ENCODE measurements around the gene KREMEN1.
A peak's percentile ranks its signal among the peaks of the same experiment; 100 is the strongest.

The KREMEN1 gene

DNA sequence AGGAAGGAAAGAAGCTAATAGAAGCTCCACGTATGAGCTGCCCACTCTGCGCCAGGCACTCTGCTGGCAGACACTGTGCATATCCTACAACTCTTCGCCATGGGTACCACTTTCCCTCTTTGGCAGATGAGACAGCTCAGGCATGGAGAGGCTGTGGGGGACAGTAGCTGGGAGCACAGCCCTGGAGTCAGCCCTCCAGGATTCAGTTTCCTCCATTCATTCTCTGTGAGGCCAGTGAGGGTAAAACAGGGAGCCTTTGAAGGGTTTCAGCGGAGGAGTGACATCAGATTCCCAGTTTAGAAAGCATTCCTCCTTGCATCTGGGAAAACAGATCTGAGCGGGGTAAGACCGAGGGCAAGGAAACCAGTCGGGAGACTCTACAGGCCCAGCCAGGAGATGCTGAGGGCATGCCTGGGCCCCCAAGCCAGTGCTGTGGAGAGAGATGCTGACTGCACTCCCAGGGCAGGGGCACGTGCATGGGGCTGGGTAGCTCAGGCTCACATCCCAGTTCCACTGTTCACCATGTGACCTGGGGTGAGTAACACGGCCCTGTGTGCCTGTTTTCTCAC, 74.6 kb downstream of the KREMEN1 start:
- DNase-seq: no peak
- TF ChIP-seq GATA1 (IDR thresholded peaks at IDR 0.05; ENCODE audit: low read depth, low read length): no peak
- no peak for TF ChIP-seq POLR2A (IDR thresholded peaks at IDR 0.05; ENCODE audit: low read length)

DNA sequence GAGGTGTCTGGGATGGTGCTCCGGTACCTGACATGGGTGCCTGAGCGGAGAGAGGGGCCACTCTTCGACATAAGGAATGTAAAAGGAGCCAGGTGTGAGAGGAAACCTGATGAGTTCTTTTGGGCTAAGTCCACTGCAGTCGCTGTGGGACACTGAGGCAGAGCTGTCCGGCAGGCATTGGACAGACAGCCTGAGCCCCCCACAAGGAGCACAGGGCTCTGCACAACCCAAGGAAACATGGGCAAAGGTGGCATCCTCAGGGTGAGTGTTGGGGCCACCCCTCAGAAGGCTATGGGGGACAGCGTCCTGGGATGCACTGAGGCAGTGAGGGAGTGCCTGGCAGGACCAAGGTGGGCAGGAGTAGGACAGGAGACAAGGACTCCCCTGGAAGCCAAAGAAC, 75.2 kb downstream of the KREMEN1 start:
- no peak for DNase-seq
- no peak for TF ChIP-seq GATA1 (IDR thresholded peaks at IDR 0.05; ENCODE audit: low read depth, low read length)
- TF ChIP-seq POLR2A (IDR thresholded peaks at IDR 0.05; ENCODE audit: low read length): no peak

DNA sequence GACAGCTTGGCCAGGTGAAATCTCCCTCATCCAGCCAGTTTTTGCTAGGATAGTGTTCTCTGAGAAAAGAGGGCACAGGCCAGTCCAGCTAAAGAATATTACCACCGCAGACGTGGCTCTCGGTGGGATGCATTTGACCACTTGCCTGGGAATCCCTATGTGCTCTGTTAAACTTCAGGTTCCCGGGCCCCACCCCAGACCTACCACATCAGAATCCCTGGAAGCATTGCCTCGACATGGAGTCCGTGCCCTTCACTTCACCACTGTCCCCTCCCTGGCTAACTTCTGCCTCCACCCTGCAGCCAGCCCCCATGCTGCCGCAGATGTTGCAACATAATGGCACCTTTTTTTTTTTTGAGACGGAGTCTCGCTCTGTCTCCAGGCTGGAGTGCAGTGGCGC, 76.0 kb downstream of the KREMEN1 start:
- TF ChIP-seq POLR2A (IDR thresholded peaks at IDR 0.05; ENCODE audit: low read length) (no peak), GATA1 (IDR thresholded peaks at IDR 0.05; ENCODE audit: low read depth, low read length) (no peak)
- no peak for DNase-seq

DNA sequence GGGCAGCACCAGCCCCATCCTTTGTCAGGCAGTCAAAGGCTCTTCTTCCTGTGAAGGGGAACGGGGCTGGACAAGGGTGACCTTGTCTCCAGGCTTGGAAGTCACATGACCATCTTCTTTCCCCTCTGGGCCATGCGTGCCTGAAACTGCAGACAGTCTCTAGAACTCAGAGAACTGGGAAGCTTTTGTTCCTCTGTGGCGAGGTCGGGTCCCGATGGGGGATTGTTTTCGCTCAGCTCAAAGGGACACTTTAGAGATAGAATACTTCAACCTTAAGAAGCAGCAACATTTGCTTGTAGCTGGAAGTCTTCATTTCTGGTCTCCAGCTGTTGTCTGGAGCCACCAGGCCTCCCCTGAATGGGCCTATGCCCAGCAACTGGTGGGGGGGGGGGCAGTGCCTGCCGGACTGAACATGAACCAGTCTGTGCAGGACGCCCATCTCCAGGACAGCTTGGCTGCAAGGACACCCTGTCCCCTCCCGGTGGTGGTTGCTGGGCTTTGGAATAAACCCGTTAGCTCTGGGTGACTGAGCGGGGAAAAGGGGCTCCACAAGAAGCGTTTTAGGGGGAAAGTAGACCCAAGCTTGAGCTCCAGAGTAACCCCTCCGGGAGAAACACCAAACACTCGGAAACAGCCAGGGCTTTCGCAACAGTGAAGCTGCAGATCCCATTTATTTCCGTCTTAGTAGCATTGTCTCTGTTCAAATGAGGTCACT, 77.2 kb downstream of the KREMEN1 start:
- TF ChIP-seq POLR2A (IDR thresholded peaks at IDR 0.05; ENCODE audit: low read length): no peak
- TF ChIP-seq GATA1 (IDR thresholded peaks at IDR 0.05; ENCODE audit: low read depth, low read length): no peak
- no peak for DNase-seq

DNA sequence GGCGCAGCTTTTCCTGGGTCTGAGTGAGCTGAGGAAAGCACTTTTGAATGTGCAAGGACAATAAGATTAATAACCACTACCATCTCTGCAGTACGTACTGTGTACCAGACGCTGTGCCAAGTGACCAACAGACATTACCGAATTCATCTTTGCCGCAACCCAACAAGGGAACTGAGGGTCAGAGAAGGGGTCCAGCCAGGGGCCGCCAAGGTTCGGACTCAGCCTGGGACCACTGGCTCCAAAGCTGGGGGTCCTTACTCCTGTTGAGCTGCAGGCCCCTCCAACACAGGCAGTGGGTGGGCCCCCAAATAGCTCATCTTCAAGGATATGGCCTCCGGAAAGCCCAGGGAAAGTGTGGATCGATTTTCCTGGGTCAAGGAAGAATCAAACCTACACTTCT, 77.9 kb downstream of the KREMEN1 start:
- DNase-seq: no peak
- TF ChIP-seq POLR2A (IDR thresholded peaks at IDR 0.05; ENCODE audit: low read length) (no peak), GATA1 (IDR thresholded peaks at IDR 0.05; ENCODE audit: low read depth, low read length) (no peak)

DNA sequence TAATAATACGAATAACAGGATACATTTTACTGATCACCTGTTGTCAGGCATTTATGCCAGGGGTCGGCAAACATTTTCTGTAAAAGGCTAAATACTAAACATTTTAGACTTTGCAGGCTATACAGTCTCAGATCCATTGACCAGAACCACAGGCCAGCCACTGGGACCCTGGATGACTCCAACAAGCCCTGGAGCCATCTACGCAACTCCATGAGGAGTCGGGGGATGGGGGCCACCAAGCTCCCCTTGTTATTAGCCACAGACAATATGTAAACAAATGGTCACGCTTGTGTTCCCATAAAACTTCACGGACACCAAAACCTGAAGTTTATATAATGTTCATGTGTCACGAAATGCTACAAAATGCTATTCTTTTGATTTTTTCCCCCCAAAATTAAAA, 78.5 kb downstream of the KREMEN1 start:
- TF ChIP-seq POLR2A (IDR thresholded peaks at IDR 0.05; ENCODE audit: low read length) (no peak), GATA1 (IDR thresholded peaks at IDR 0.05; ENCODE audit: low read depth, low read length) (no peak)
- DNase-seq: no peak

DNA sequence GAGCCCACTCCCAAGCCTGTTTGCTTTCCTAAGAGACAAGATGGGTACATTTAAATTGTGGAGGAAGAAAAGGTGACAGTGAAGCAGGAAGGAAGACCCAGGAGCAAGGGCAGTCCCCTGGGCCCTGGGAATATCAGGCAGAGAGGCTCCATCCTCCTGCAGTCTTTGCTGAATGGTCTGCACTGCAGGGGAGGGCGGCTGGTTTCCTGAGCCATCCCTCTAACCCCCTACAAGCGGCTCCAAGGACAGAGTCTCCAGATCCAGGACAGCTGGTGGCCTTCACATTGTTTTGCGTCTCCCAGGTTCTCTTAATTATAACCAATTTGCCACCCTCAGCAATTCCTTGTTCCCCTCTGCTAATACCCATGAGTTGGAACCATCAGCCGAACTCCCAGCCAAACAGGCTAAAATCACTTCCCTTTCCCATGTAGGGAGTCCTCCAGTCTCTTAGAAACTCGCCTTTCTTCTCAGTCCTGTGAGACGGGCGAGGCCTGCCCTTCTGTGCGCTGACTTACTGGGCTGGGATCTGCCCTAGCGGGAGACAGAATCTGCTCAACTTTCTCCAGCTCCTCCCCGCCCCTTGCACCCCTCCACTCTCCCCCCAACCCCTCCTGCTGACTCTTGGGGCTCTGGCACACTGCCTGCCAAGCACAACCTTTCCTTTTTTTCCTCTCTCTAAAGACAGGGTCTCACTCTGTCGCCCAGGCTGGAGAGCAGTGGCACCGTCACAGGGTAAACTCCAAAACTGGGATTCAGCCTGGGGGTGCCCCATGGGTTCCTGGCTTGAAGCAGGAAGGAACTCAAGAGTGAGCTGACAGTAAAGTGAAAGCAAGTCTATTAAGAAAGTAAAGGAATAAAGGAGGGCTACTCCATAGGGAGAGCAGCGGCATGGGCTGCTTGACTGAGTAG, 79.5 kb downstream of the KREMEN1 start:
- peak; percentile 53 to 57 for DNase-seq
- TF ChIP-seq GATA1 (IDR thresholded peaks at IDR 0.05; ENCODE audit: low read depth, low read length): no peak
- TF ChIP-seq POLR2A (IDR thresholded peaks at IDR 0.05; ENCODE audit: low read length): peak; percentile 89

DNA sequence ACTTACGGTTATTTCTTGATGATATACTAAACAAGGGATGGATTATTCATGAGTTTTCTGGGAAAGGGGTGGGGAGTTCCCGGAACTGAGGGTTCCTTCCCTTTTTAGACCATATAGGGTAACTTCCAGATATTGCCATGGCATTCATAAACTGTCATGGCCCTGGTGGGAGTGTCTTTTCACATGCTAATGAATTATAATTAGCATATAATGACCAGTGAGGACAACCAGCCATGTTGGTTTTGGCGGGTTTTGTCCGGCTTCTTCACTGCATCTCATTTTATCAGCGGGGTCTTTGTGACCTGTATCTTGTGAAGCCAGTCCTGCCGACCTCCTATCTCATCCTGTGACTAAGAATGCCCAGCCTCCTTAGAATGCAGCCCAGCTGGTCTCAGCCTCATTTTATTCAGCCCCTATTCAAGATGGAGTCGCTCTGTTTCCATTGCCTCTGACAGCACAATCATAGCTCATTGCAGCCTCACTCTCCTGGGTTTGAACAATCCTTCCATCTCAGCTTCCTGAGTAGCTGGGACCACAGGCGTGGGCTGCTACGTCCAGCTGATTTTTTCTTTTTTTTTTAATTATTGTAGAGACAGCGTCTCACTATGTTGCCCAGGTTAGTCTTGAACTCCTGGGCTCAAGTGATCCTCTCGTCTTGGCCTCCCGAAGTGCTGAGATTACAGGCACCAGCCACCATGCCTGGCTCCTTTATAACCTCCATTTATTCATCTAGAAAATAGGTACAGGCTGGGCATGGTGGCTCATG, 80.3 kb downstream of the KREMEN1 start:
- peak; percentile 82 to 84 for DNase-seq
- TF ChIP-seq POLR2A (IDR thresholded peaks at IDR 0.05; ENCODE audit: low read length) (peak; percentile 65), GATA1 (IDR thresholded peaks at IDR 0.05; ENCODE audit: low read depth, low read length) (no peak)

DNA sequence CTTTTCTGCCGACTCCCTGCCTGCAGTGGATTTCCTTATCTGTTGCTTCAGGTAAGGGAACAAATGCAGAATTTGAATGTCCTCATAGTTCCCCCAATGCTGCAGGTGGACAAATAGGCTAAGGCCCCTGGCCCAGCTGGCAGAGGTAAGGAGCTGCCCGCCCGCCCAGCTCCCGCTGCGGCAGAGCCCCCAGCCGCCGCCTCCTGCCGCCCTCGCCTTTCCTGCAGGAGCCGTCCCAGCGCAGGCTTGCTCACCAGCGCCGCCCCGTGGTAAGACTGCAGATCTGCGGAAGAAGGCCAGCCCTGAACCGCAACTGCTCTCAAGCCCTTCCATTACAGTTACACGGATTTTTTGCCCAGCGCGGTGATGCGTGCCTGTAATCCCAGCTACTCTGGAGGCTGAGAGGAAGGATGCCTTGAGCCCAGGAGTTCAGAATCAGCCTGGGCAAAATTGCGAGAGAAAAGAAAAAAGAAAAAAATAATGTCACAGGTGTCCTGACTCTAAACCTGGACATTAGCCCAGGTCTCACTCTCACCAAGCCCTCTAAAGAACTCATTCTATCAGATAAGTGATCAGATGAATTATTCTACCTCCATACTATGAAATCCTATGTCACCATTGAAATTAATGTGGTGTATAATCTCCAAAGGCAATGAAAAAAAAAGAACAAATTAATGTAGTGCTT, 81.7 kb downstream of the KREMEN1 start:
- DNase-seq: peak; percentile 81 to 90
- TF ChIP-seq GATA1 (IDR thresholded peaks at IDR 0.05; ENCODE audit: low read depth, low read length) (no peak), POLR2A (IDR thresholded peaks at IDR 0.05; ENCODE audit: low read length) (no peak)

DNA sequence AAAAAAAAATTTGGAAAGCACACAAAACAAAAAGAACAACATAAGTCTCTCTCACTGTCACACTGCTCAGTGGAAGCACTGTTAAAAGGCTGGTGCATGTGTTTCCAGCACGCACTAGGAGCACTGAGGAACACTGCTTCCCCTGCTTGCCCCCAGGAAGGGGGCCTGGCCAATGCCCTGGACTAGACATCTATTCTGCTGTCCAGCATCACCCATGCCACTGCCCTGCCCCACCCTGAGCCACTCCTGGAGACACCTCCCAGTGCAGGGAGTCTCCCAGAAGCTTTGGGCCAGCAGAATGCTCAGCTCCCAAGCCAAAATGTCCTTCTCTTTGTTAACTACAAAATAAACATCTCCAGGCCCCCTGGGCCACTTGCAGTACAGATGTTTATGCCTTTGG, 83.1 kb downstream of the KREMEN1 start:
- no peak for DNase-seq
- TF ChIP-seq POLR2A (IDR thresholded peaks at IDR 0.05; ENCODE audit: low read length): no peak
- TF ChIP-seq GATA1 (IDR thresholded peaks at IDR 0.05; ENCODE audit: low read depth, low read length): no peak

DNA sequence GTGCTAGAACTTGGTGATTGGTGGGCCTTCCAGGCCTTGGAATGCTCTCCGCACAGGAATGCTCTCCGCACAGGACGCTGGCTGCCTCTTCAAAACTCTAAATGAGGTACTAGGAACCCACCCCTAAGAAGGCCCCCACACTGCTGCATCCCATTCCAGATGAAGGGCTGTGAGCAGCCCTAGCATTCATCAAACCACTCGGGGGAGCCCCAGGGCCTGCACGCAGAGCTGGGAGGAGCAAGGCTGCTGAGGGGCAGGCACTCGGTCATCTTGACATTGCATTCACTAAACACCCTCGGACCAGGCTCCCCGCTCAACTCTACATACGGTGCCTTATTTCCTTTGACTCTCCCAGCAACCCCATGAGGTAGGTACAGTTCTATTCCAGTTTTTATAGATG, 83.7 kb downstream of the KREMEN1 start:
- TF ChIP-seq GATA1 (IDR thresholded peaks at IDR 0.05; ENCODE audit: low read depth, low read length): no peak
- no peak for TF ChIP-seq POLR2A (IDR thresholded peaks at IDR 0.05; ENCODE audit: low read length)
- peak; percentile 55 to 63 for DNase-seq

DNA sequence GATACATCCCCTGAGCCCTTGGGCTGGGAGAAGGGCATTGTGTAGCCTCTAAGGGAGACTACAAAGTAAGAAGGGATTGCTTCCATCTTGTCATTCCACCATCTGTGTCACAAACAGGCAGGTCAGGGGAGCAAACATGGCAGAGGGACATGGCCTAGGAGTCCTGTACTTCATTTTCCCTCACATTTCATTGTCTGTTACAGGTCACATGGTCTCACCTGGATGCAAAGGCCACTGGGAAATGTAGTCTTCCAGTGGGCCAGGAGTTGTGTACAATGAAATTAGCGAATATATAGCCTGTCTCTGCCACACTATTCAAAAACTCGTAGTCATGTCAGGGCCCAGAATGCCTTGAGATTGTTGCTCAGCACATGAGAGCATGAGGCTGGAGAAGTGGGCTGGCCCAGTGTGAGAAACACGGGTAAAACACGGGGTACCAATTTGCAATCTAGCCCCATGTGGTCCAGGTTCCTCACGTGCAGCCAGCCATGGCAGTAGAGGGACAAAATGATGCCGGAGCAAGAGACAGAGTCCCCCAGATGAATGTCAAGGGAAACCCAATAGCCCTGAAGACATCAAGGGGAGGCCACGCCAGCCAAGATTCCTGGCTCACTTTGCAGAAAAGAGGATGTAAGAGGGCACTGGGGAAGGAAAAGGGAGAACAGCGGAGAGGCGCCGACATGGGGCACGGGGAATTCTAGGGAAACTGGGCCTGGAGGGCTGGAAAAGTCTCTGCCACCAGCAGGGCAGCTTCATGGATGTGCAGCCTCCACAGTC, 85.1 kb downstream of the KREMEN1 start:
- no peak for DNase-seq
- TF ChIP-seq GATA1 (IDR thresholded peaks at IDR 0.05; ENCODE audit: low read depth, low read length): no peak
- TF ChIP-seq POLR2A (IDR thresholded peaks at IDR 0.05; ENCODE audit: low read length): no peak

Measured in erythroblast (primary cell).